Heart left ventricle (tissue), 16 donors: Measurements from ENCODE around the gene DUS1L. TPM values are rescaled to one million over a fixed set of nuclear protein-coding genes. Genes with fewer than 3 reads are reported as not detected.

Source experiments
- ATAC-seq, 4 donors: fragments of 200-7000 bp; cut with Tn5 transposase; one replicate each; pipeline ENCODE4 v1.9.1; 2020 to 2022; ENCODE audit warnings: moderate library complexity in 4 of 4, mild to moderate bottlenecking in 3 of 4, moderate number of reproducible peaks in 1 of 4
- DNase-seq, 5 donors: peaks; one replicate each; pipeline ENCODE4 v3.0.0-alpha.2; 2020
- H3K27ac ChIP-seq, 12 donors: fragments of 200-600 bp; sonication (generic) in 4 of 12; one replicate each; pipeline versions ENCODE4 v1.5.0 to v1.8.0; 2016 to 2022; ENCODE audit warnings: mild to moderate bottlenecking in 2 of 12
- H3K27me3 ChIP-seq, 9 donors: fragments of 200-600 bp; sonication (generic) in 2 of 9; one replicate each; pipeline versions ENCODE4 v1.5.1 to v1.8.0; 2016 to 2022; ENCODE audit warnings: mild to moderate bottlenecking in 3 of 9
- H3K36me3 ChIP-seq, 9 donors: fragments of 200-600 bp; sonication (generic) in 2 of 9; one replicate each; pipeline versions ENCODE4 v1.5.0 to v1.8.0; 2018 to 2022; ENCODE audit warnings: mild to moderate bottlenecking in 2 of 9
- H3K4me1 ChIP-seq, 12 donors: fragments of 200-600 bp; sonication (generic) in 4 of 12; one replicate each; pipeline versions ENCODE4 v1.5.0 to v1.8.0; 2016 to 2022; ENCODE audit warnings: mild to moderate bottlenecking in 3 of 12
- H3K4me3 ChIP-seq, 12 donors: fragments of 200-600 bp; sonication (generic) in 4 of 12; one replicate each; pipeline versions ENCODE4 v1.5.0 to v1.8.0; 2017 to 2022; ENCODE audit warnings: mild to moderate bottlenecking in 9 of 12, moderate library complexity in 4 of 12
- H3K9me3 ChIP-seq, 12 donors: fragments of 200-600 bp; sonication (generic) in 4 of 12; one replicate each; pipeline versions ENCODE4 v1.5.0 to v1.8.0; 2016 to 2022; ENCODE audit warnings: mild to moderate bottlenecking in 1 of 12
- CTCF ChIP-seq, 12 donors: fragments of 200-600 bp; sonication (generic) in 4 of 12; IDR thresholded peaks; one replicate each; pipeline versions ENCODE4 v1.5.0 to v1.8.0; 2018 to 2022; ENCODE audit warnings: antibody characterized with exemption in 12 of 12, mild to moderate bottlenecking in 5 of 12
- POLR2A ChIP-seq, 2 donors: fragments of 450-650 bp; IDR thresholded peaks; one replicate each; pipeline ENCODE4 v1.6.1; 2017; ENCODE audit warnings: antibody characterized with exemption in 2 of 2, mild to moderate bottlenecking in 2 of 2, moderate library complexity in 2 of 2
- WGBS, 4 donors: extraction: QIAGEN DNeasy Blood & Tissue Kit in 2 of 4; methylation state at CpG; one replicate each; pipeline versions ENCODE4 v1.1.5 to v1.1.7; 2013 to 2018; 5-methylcytosine and 5-hydroxymethylcytosine counted together
- intact Hi-C, 10 donors: fragments of 100-400 bp; cut with DNase I; formaldehyde crosslinking; loops; one replicate each; pipeline versions ENCODE4 v1.11.1 to v1.14.2; 2022
- polyA plus RNA-seq, 2 donors: library from polyadenylated mRNA; stranded (reverse); fragments of 200-250 nt; gene quantifications; one replicate each; pipeline ENCODE4 v1.2.3, GENCODE V29; 2013
- total RNA-seq, 9 donors: library from RNA; depleted of rRNA in 2 of 9; stranded (reverse); fragments of >200 nt in 2 of 9; fragmentation: NEBNext Ultra II Directional in 3 of 9; extraction: Animal tissue kit (Norgen Biotek cat#: 25700) in 3 of 9; gene quantifications; one replicate each; pipeline versions ENCODE4 v1.1.0 to v1.2.4, GENCODE V29; 2016 to 2023
- donor health status: ischemic (EF 13 %, LVEDD 7.1; RV severe dilation, severe dysfunction).
- donor health status: healthy with polysubstance abuse.
- donor health status: DM: no; HTN: yes; CAD: no.
- donor health status: DM: no; HTN: no; CAD: no.
- donor health status: ischemic (EF 25% LVEDD 6.9; RV normal size, moderate dysfunction).
- donor health status: ischemic (EF 25% LVEDD 5.7; RV mildly dilated, moderate dysfunction).
- donor health status: healthy.
- donor health status: DM: yes; HTN: yes; CAD: no.
- donor health status: ischemic (EF 35%, LVEDD 5.7; RV mildly dilated, moderate dysfunction).
- donor health status: nonischemic (EF 11% LVEDD 7.7; RV severe dilation, severe dysfunction).
- donor health status: DM: yes; HTN: yes; CAD: no.
- donor health status: PGD.
- donor health status: ischemic (EF 29% LVEDD 5.4; RV normal size, mild dysfunction).
- donor health status: nonischemic (EF 23%, LVEDD 6.1; RV moderate dilation, normal function).

The DUS1L gene
- total and polyA plus RNA-seq, 11 donors, result 41.5 to 113 (median 60.4) TPM

- Histone ChIP-seq H3K27ac (no peak overlapping the region), H3K4me3 (no peak overlapping the region), H3K4me1 (peaks cover 0 to 19% (median 12%) of the 10 kb centered on the region in 12 donors), H3K36me3 (peaks cover 0 to 80% (median 62%) of the 10 kb centered on the region in 9 donors), H3K9me3 (no peaks in the 10 kb centered on the region), H3K27me3 (no peaks in the 10 kb centered on the region)
- TF ChIP-seq POLR2A (IDR thresholded peaks at IDR 0.05), result no peak
- no peak for TF ChIP-seq CTCF (IDR thresholded peaks at IDR 0.05)
- ATAC-seq, result no peak
- intact Hi-C loops, result no loop called here
- DNase-seq, result peak in 2 of 5 donors; percentile 20 to 50
- 90 to 97% (median 96%) methylated on average over 15 to 40 of the region's 40 CpGs for WGBS, 4 donors
Observed at GRCh38 chr17:82092995-82093751, 27.6 kb upstream of the DUS1L start.

GRCh38 chr17:82092628-82092994, 27.0 kb upstream of the DUS1L start:
- no peak overlapping the region for H3K27ac ChIP-seq
- H3K36me3 ChIP-seq, result peaks cover 0 to 85% (median 66%) of the 10 kb centered on the region in 9 donors
- H3K27me3 ChIP-seq, result no peaks in the 10 kb centered on the region
- peaks cover 0 to 17% (median 12%) of the 10 kb centered on the region in 12 donors for H3K4me1 ChIP-seq
- intact Hi-C loops, result no loop called here
- WGBS, 4 donors, result 94 to 95% (median 94%) methylated on average over 6 to 20 of the region's 20 CpGs
- H3K4me3 ChIP-seq, result no peak overlapping the region
- DNase-seq, result no peak
- ATAC-seq, result no peak
- TF ChIP-seq POLR2A (IDR thresholded peaks at IDR 0.05) (no peak), CTCF (IDR thresholded peaks at IDR 0.05) (no peak)
- H3K9me3 ChIP-seq, result no peaks in the 10 kb centered on the region

GRCh38 chr17:82092094-82092586, 26.5 kb upstream of the DUS1L start:
- H3K4me1 ChIP-seq, result peaks cover 0 to 12% (median 9%) of the 10 kb centered on the region in 12 donors
- H3K27ac ChIP-seq, result no peak overlapping the region
- no peaks in the 10 kb centered on the region for H3K27me3 ChIP-seq
- peaks cover 0 to 90% (median 71%) of the 10 kb centered on the region in 9 donors for H3K36me3 ChIP-seq
- H3K4me3 ChIP-seq, result no peak overlapping the region
- no peaks in the 10 kb centered on the region for H3K9me3 ChIP-seq
- ATAC-seq, result no peak
- no peak for TF ChIP-seq POLR2A (IDR thresholded peaks at IDR 0.05)
- TF ChIP-seq CTCF (IDR thresholded peaks at IDR 0.05), result no peak
- intact Hi-C loops, result no loop called here
- WGBS, 4 donors, result 89 to 95% (median 95%) methylated on average over 17 to 23 of the region's 23 CpGs
- peak in 1 of 5 donors; percentile 18 for DNase-seq

- intact Hi-C loops, result no loop called here
Observed at GRCh38 chr17:82091264-82092066, 25.9 kb upstream of the DUS1L start.

More at GRCh38 chr17:82091264-82092066, 25.9 kb upstream of the DUS1L start:
- 92 to 97% (median 96%) methylated on average over 28 to 37 of the region's 37 CpGs for WGBS, 4 donors
- ATAC-seq, result no peak
- H3K9me3 ChIP-seq, result no peaks in the 10 kb centered on the region
- no peak overlapping the region for H3K4me3 ChIP-seq
- no peak for TF ChIP-seq CTCF (IDR thresholded peaks at IDR 0.05)
- TF ChIP-seq POLR2A (IDR thresholded peaks at IDR 0.05), result no peak
- H3K36me3 ChIP-seq, result peaks cover 0 to 96% (median 78%) of the 10 kb centered on the region in 9 donors
- no peaks in the 10 kb centered on the region for H3K27me3 ChIP-seq
- peak in 1 of 5 donors; percentile 4 for DNase-seq
- H3K27ac ChIP-seq, result no peak overlapping the region
- H3K4me1 ChIP-seq, result peaks cover 0 to 6% (median 2%) of the 10 kb centered on the region in 12 donors
